Astrocyte (in vitro differentiated cells and primary cell): ENCODE data around the gene GRIP1. TPM values are rescaled to one million over a fixed set of nuclear protein-coding genes. Genes with fewer than 3 reads are reported as not detected.
A peak's percentile ranks its signal among the peaks of the same experiment; 100 is the strongest.

Experiments
- DNase-seq: peaks from one replicate; pipeline ENCODE4 v3.0.0-alpha.2; 2010; ENCODE audit warnings: low read depth
- FAIRE-seq: peaks from 2 replicates; lab custom pipeline; 2011; peaks lifted over from hg19 to GRCh38; lab: Jason Lieb, UNC
- H2AFZ ChIP-seq: 2 replicates; pipeline ENCODE4 v1.6.0; 2012; ENCODE audit warnings: low read depth, low read length, inconsistent platforms
- H3K27ac ChIP-seq: 2 replicates; pipeline ENCODE4 v1.5.1; 2011; ENCODE audit warnings: low read depth, low read length, inconsistent platforms
- H3K27me3 ChIP-seq: 2 replicates; pipeline ENCODE4 v1.6.0; 2011; ENCODE audit warnings: low read length, inconsistent platforms; ENCODE audit not compliant: insufficient read depth
- H3K36me3 ChIP-seq: 2 replicates; pipeline ENCODE4 v1.5.1; 2011; ENCODE audit warnings: low read length, inconsistent platforms; ENCODE audit not compliant: insufficient read depth
- H3K4me1 ChIP-seq: 2 replicates; pipeline ENCODE4 v1.5.1; 2011; ENCODE audit warnings: low read length, inconsistent platforms; ENCODE audit not compliant: insufficient read depth
- H3K4me2 ChIP-seq: 2 replicates; pipeline ENCODE4 v1.6.0; 2012; ENCODE audit warnings: low read length, inconsistent platforms
- H3K4me3 ChIP-seq: 2 replicates; pipeline ENCODE4 v1.5.1; 2011; ENCODE audit warnings: low read depth, mild to moderate bottlenecking, low read length, inconsistent platforms; ENCODE audit not compliant: insufficient read depth
- H3K79me2 ChIP-seq: 2 replicates; pipeline ENCODE4 v1.6.0; 2012; ENCODE audit warnings: mild to moderate bottlenecking, low read length, inconsistent platforms; ENCODE audit not compliant: insufficient read depth
- H3K9ac ChIP-seq: 2 replicates; pipeline ENCODE4 v1.6.0; 2012; ENCODE audit warnings: mild to moderate bottlenecking, low read length, inconsistent platforms
- H3K9me3 ChIP-seq: 2 replicates; pipeline ENCODE4 v1.5.1; 2012; ENCODE audit warnings: low read depth, mild to moderate bottlenecking, low read length, inconsistent platforms; ENCODE audit not compliant: insufficient read depth
- H4K20me1 ChIP-seq: 2 replicates; pipeline ENCODE4 v1.6.0; 2012; ENCODE audit warnings: low read length, inconsistent platforms; ENCODE audit not compliant: insufficient read depth
- H3K27ac Mint-ChIP-seq: one replicate; pipeline ENCODE4 v1.8.0; 2021; ENCODE audit warnings: mild to moderate bottlenecking, mixed read lengths; ENCODE audit not compliant: unreplicated experiment
- H3K27me3 Mint-ChIP-seq: one replicate; pipeline ENCODE4 v1.8.0; 2021; ENCODE audit warnings: low read depth, mixed read lengths; ENCODE audit not compliant: unreplicated experiment
- H3K36me3 Mint-ChIP-seq: one replicate; pipeline ENCODE4 v1.8.0; 2021; ENCODE audit warnings: low read depth, mixed read lengths; ENCODE audit not compliant: unreplicated experiment
- H3K4me1 Mint-ChIP-seq: one replicate; pipeline ENCODE4 v1.8.0; 2021; ENCODE audit warnings: low read depth, mixed read lengths; ENCODE audit not compliant: unreplicated experiment
- H3K4me3 Mint-ChIP-seq: one replicate; pipeline ENCODE4 v1.8.0; 2021; ENCODE audit warnings: mild to moderate bottlenecking, moderate library complexity, mixed read lengths; ENCODE audit not compliant: unreplicated experiment
- H3K9me3 Mint-ChIP-seq: one replicate; pipeline ENCODE4 v1.8.0; 2021; ENCODE audit warnings: mild to moderate bottlenecking, mixed read lengths; ENCODE audit not compliant: unreplicated experiment
- CTCF ChIP-seq: IDR thresholded peaks from 2 replicates; pipeline ENCODE4 v1.5.1; 2011; ENCODE audit warnings: low read depth, mild to moderate bottlenecking, inconsistent platforms, low read length, moderate library complexity; ENCODE audit not compliant: insufficient read depth
- EZH2 ChIP-seq: IDR thresholded peaks from 2 replicates; pipeline ENCODE4 v1.6.1; 2012; ENCODE audit warnings: mild to moderate bottlenecking, low read length, inconsistent platforms; ENCODE audit not compliant: insufficient read depth
- total RNA-seq: library from RNA; stranded (reverse); gene quantifications from 2 replicates; pipeline ENCODE4 v1.2.1, GENCODE V29; 2021

The GRIP1 gene
- total RNA-seq, 1 donor from 2014 or later = 16.7 TPM

GRCh38 chr12:66666481-66666880, 12.4 kb downstream of the GRIP1 start:
- TF ChIP-seq CTCF = no peak
- no peak for TF ChIP-seq EZH2
- H3K36me3 Mint-ChIP-seq = no peaks in the 10 kb centered on the region
- FAIRE-seq = no peak

GRCh38 chr12:66665435-66665985, 13.4 kb downstream of the GRIP1 start:
- Histone ChIP-seq H3K4me2 (no peak overlapping the region), H3K36me3 (no peaks in the 10 kb centered on the region), H3K9me3 (no peaks in the 10 kb centered on the region), H4K20me1 (no peaks in the 10 kb centered on the region), H3K27ac (no peak overlapping the region), H3K4me3 (no peak overlapping the region), H3K27me3 (no peaks in the 10 kb centered on the region), H3K79me2 (no peaks in the 10 kb centered on the region), H3K4me1 (peaks cover 13% of the 10 kb centered on the region), H2AFZ (no peak overlapping the region), H3K9ac (no peak overlapping the region)
- TF ChIP-seq EZH2 (no peak), CTCF (no peak)
- Mint-ChIP-seq H3K36me3 (no peaks in the 10 kb centered on the region), H3K27me3 (no peaks in the 10 kb centered on the region), H3K4me1 (peaks cover 15% of the 10 kb centered on the region), H3K4me3 (no peak overlapping the region), H3K27ac (no peak overlapping the region), H3K9me3 (no peaks in the 10 kb centered on the region)
- no peak for DNase-seq
- no peak for FAIRE-seq

More at GRCh38 chr12:66666481-66666880, 12.4 kb downstream of the GRIP1 start:
- no peaks in the 10 kb centered on the region for H3K79me2 ChIP-seq
- H3K4me1 ChIP-seq = peaks cover 13% of the 10 kb centered on the region
- Mint-ChIP-seq H3K27me3 (no peaks in the 10 kb centered on the region), H3K27ac (no peak overlapping the region), H3K4me1 (peaks cover 15% of the 10 kb centered on the region), H3K4me3 (no peak overlapping the region), H3K9me3 (no peaks in the 10 kb centered on the region)
- H3K9me3 ChIP-seq = no peaks in the 10 kb centered on the region
- H3K36me3 ChIP-seq = no peaks in the 10 kb centered on the region
- no peak overlapping the region for H3K4me2 ChIP-seq
- no peak overlapping the region for H3K9ac ChIP-seq
- H3K4me3 ChIP-seq = no peak overlapping the region
- H3K27ac ChIP-seq = no peak overlapping the region
- no peaks in the 10 kb centered on the region for H3K27me3 ChIP-seq
- no peak for DNase-seq
- H2AFZ ChIP-seq = no peak overlapping the region
- H4K20me1 ChIP-seq = no peaks in the 10 kb centered on the region

GRCh38 chr12:66664076-66664475, 14.8 kb downstream of the GRIP1 start:
- Histone ChIP-seq H3K36me3 (no peaks in the 10 kb centered on the region), H2AFZ (no peak overlapping the region), H3K27ac (no peak overlapping the region), H3K27me3 (no peaks in the 10 kb centered on the region), H3K9ac (no peak overlapping the region), H4K20me1 (no peaks in the 10 kb centered on the region), H3K4me1 (peaks cover 13% of the 10 kb centered on the region), H3K79me2 (no peaks in the 10 kb centered on the region), H3K4me3 (no peak overlapping the region), H3K4me2 (no peak overlapping the region), H3K9me3 (no peaks in the 10 kb centered on the region)
- H3K4me1 Mint-ChIP-seq = peaks cover 15% of the 10 kb centered on the region
- H3K27ac Mint-ChIP-seq = no peak overlapping the region
- DNase-seq (no peak), FAIRE-seq (peak; percentile 60)
- H3K4me3 Mint-ChIP-seq = no peak overlapping the region
- H3K27me3 Mint-ChIP-seq = no peaks in the 10 kb centered on the region
- no peak for TF ChIP-seq EZH2
- TF ChIP-seq CTCF = no peak
- no peaks in the 10 kb centered on the region for H3K36me3 Mint-ChIP-seq
- no peaks in the 10 kb centered on the region for H3K9me3 Mint-ChIP-seq
